ENCODE data around the gene C3.
"Not testable (repeated sequence)": the region's sequence is repeated elsewhere in the genome, so short reads cannot be mapped to it uniquely, and the experiment has no call there.

The C3 gene

GRCh38 chr19:6720369-6721137 is at the start of gene C3:
C3 (minus strand) TSS chr19:6720650; CDS start chr19:6720589, 61 bp downstream.
- peak; percentile 92 to 93 (median 93) for DNase-seq

GRCh38 chr19:6769006-6769619 is 48.7 kb upstream of the C3 start:
- DNase-seq: peak; percentile 84 to 92 (median 88)

GRCh38 chr19:6768236-6768785 is 47.9 kb upstream of the C3 start:
- no peak for DNase-seq

DNA sequence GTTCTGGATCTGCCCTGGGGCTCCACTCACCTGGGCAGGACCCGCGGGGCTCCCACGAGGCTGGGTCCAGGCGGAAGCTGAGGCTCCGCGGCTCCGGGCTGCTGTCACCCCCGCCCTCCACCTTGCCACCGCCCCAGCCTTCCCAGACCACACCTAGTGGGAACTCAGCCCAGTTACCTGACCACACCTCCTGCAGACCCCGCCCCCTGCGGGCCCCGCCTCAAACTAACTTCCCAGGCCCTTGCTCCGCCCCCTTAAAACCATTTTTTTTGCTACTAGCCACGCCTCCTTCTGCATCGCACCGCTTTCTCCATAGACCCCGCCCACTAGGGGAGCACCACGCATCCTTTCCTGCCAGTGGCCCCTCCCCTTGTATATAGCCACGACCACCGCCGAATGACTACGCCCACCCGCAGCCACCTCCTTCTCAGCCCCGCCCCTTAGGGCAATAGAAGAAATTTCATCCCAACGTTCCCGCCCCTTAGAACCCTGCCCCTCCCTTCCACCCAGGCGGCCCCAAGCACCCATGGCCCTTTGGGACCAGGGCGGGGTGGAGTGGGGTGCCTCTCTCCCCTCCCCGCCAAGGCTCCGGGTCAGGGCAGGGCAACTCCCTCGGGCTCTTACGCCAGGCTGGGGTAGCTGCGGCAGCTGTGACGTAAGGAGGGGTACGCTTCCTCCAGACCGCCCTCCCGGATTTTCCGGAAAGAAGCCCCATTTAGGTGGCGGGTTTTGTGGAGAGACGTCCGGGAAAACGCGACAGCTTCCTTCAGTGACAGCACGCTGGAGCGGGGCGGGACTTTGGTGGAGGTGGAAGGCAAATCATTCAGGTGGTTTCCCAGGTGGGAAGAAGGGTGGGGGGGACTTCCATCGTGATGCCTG is 47.1 kb upstream of the C3 start, which contains the start of gene SH2D3A:
SH2D3A (minus strand) TSS at position 79 of the 879 bp plus-strand sequence. CDS start 3,687 bp downstream, outside the sequence.
- peak; percentile 96 to 99 (median 97) for DNase-seq

GRCh38 chr19:6767081-6767356 is 46.6 kb upstream of the C3 start:
- no peak for DNase-seq

DNA sequence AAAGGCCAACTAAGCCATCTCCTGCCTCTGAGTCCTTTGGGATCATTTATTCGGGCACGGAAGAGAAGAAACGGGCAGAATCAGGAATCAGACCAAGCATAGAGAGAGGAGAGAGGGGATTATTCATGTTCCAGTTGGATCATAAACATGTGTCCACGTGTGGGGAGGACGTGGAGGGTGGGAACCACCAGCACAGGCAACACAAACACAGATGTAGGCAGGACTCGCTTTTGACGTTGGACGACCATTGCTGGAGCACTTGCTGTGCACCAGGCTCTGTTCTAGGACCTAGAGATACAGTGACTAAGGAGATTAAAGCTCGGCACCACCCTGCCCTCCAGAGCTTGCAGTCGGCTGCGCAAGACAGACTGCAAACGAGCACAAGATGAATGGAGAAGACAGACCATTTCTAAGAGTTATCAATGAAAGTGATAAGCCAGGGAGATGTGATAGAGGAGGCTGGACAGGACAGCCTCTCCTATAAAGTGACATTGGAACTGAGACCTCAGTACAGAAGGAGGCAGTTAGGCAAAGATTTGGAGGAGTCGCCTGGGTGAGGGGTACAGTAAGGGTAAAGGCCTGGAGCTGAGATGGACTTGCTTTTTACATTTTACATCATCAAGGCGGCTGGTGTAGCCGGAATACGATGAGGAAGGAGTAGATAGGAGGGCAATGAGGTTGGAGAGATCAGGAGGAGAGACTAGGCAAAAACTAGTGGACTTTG is 46.1 kb upstream of the C3 start:
- no peak for DNase-seq

DNA sequence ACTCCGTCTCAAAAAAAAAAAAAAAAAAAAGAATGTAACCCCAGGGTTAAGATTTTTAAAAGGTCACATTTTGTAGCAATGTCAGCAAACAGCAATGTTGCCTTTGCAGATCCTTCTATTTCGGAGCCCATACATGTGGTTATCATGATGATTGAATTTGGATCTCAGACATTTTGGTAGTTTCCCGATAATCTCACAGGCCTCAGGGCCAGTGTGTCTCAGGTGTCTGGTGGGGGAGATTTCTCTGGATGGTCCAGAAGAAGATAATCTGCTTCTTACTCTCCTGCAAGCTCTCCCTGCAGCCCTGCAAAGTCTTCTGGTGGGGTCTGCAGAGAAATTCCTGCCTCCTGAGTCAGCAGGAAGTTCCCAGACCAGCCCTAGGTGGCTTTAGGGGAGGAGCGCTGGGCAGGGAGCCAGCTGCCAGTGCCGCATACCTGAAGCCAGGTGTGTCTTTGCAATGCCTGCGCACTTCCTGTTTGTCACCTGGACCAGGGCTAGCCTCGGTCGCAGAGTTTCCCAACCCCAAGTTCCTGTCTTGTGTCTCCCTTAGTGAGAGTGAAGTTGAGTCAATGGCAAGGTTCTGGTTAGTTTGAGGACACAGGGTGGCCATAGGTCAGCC is 45.4 kb upstream of the C3 start:
- no peak for DNase-seq

- not testable (repeated sequence) for DNase-seq
Observed at GRCh38 chr19:6762253-6762797, 41.9 kb upstream of the C3 start.

DNA sequence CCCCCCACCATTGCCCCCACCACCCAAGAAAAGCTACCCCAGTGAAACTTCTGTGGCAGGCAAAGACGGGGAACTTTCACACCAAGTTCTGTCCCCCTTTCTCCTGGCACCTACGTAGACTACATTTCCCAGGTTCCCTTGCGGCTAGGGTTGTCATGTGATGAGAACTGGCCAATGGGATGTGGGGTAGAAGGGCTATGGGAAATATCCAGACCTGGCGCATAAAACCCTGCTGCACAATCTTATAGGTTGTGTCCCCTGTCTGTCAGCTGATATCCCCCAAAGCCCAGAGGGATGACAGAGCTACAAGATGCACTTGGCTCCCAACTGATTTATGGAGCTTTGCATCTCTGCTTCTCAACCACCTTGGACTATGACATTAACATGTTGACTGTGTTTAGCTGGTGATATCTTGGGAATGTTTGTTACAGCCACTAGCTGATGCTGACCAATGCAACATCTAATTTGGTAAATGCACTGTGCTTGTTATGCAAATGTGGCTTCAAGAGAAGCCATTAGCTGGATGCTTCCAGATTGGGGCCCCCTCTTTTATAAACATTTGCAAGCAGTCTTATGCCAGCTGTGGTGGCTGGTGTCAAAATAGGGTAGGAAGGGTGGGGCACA is 40.7 kb upstream of the C3 start:
- DNase-seq: peak in 1 of 3 donors; percentile 45

GRCh38 chr19:6760606-6761005 is 40.2 kb upstream of the C3 start:
- DNase-seq: no peak

DNA sequence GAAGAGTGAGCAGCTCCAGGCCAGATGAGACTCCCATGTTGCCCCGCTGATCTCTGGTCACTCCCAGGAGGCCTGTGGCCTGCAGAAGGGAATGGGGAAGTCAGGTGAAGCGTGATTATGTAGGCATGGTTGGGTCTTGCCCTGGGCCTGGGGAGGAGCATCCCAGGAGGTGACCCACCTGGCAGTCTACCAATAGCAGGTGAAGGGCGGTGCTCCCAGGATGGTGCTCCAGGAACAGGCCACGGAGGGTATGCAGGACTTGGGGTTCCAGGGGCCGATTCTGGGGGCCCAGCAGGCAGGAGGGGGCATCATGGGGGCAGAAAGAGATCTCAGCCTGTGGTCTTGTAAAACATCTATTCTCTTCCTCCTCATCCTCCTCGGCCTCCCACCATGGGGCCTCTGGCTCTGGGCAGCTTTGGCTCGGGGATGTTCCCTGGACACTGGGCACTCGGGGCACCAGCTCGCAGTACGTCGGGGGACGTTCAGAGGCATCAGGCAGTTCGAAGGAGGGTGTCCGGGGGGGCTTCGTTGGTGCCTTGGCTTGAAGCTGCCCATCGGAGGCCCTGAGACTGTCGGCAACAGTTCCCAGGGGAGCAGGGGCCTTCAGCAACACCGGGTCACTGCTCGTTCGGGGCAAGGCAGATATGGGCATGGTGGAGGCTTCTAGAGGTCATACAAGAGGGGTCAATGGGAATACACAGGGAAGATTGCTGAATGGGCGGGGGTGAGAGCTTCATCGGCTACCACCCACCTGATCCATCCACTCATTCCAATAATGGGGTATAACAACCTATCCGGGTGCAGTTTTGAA is 34.4 kb upstream of the C3 start:
- DNase-seq: no peak

- no peak for DNase-seq
Observed at GRCh38 chr19:6754136-6754535, 33.7 kb upstream of the C3 start.

- peak; percentile 87 to 95 (median 91) for DNase-seq
Observed at GRCh38 chr19:6753178-6754031, 33.0 kb upstream of the C3 start.

- peak in 1 of 3 donors; percentile 27 for DNase-seq
Observed at GRCh38 chr19:6752256-6753177, 32.1 kb upstream of the C3 start.

DNA sequence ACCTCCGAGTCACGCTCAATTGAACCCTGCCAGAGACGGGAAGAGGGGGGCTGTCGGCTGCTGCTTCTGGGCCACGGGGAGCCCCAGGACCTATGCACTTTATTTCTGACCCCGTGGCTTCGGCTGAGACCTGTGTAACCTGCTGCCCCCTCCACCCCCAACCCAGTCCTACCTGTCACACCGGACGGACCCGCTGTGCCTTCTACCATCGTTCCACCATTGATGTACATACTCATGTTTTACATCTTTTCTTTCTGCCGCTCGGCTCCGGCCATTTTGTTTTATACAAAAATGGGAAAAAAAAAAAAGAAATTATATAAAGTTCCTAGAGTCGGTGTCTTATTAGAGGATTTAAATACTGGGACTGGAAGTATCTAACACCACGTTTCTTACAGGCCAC is 30.7 kb upstream of the C3 start:
- DNase-seq: no peak

- DNase-seq: no peak
Observed at GRCh38 chr19:6750062-6750461, 29.6 kb upstream of the C3 start.

GRCh38 chr19:6748543-6748942 is 28.1 kb upstream of the C3 start:
- DNase-seq: not testable (repeated sequence)

GRCh38 chr19:6745965-6746364 is 25.5 kb upstream of the C3 start:
- no peak for DNase-seq
